Stimulated activated CD4-positive, alpha-beta T cell treated with anti-CD3 and anti-CD28 coated beads, Interleukin-12 subunit alpha, Interleukin-12 subunit beta, amount 100 ng/mL, for 4 hours (primary cell): ENCODE results near the gene TMPRSS11E.
A peak's percentile ranks its signal among the peaks of the same experiment; 100 is the strongest.
"Not testable (repeated sequence)": the region's sequence is repeated elsewhere in the genome, so short reads cannot be mapped to it uniquely, and the experiment has no call there.

Source experiments
- DNase-seq: peaks from one replicate; pipeline ENCODE4 v3.0.0-alpha.2; 2020

TMPRSS11E gene

DNA sequence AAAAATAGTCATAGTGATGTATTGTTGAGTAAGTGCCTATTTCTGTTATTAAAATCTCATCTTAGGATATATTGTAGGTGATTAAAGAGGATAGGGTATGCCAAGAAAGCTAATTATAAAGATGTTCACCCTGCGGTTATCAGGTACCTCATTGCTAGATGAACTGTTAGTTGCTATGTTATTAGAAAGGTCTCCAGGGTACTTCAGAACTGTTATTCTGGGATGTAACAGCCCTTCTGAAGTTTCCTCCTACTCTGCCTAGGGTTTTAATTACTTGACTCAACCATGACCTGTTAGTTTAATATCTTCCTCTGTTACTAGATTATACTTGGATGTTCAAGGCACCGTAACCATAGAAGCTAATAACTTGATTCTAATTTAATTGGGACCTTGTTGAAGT is 15.4 kb downstream of the TMPRSS11E start:
- DNase-seq: no peak

DNA sequence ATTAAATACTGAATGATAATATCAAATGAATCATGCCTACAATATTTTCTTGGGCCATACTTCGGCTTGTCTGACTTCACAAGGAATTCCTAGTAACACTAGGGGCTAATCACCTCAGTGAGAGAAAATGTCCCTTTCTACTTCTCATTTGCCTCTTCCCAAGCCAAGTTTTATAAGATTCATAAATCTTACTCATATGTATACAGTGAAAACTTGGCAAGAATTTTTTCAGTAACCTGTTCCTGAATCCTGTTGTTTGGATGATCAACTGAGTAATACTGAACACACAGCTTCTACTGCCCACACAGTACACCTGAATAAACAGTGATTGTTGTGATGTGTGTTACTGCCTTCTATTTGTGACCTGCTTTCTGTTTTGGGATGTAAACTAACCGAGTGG is 16.5 kb downstream of the TMPRSS11E start:
- no peak for DNase-seq

DNA sequence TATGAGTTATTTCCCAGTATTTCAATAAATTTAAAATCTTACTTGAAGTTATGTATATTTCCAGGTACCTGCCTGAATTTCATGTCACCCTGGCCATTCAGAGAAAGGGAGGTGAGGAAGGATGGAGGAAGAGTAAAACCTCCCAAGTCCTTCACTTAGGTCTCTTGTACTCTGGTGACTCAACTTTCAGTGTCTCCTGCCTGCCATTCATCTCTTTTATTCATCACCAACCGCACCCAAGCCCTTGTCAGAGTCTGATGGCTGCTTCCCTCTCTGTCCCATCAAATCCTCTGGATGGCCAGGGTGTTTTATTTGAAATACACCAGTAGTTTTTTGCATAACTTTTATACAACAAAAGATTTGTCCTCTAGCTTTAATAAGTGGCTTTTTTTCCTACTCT is 17.8 kb downstream of the TMPRSS11E start:
- DNase-seq: no peak

DNA sequence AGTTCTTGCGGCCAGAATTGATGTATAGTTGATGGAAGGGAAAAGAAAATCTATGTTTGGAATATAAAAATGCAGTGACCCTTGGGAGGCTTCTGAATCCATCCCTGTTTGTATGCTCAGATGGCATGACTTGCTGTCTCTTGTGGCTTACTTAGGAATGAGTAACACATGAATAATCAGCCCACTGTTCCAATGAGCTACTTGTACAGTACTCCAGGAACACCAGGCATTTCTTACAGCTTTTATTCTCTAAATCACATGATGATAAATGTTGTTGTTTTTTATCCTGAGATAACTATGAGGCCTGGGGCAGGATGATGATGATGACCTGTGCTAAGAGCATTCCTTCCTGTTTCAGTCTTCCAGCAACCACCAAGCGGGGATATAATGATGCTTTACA is 18.9 kb downstream of the TMPRSS11E start:
- DNase-seq: no peak

DNA sequence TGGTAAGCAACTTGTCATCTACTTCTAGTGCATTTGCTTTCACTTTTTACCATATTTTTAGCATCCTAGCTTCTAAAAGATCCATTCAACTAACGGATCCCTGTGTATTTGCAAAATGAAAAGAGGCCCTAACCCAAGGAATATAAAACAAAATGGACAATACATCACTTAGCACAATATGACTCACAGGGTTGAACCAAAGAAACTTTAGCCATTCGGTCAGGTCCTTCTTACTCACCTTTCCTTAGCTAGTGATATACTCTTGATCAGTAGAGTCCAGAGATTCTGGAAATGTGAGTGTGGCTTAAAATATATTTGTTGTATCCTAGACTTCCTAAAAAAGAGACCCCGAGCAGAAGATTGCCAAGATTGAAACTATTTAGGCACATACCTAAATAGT is 19.5 kb downstream of the TMPRSS11E start:
- DNase-seq: no peak

DNA sequence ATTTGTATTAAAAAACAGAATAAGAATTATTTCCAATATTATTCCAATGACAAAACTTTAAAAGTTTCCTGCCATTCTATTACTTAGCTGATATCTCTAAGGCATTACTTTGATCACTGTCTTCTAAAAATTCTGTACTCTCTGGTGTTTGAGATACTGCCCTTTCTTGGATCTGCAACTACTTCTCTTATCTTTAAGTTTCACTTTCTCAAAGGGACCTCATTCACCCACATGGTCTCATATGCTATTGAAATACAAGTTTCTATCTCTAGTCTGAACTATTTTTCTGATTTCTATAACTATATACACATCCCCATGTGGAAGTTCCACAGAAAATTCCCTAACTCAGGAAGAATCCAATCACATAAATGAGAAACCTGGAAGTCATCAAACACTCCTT is 22.2 kb downstream of the TMPRSS11E start:
- DNase-seq: no peak

DNA sequence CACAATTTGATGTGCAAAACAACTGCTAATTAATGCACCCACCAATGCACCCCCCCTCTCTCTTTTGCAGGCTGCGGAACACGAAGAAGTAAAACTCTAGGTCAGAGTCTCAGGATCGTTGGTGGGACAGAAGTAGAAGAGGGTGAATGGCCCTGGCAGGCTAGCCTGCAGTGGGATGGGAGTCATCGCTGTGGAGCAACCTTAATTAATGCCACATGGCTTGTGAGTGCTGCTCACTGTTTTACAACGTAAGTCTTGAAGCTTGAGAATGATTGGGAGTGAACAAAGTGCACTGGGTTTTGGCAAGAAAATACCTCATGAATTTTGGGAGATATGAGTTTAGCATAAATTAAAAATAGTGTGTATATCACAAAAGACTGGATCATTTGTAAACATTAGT is 28.9 kb downstream of the TMPRSS11E start:
- no peak for DNase-seq

DNA sequence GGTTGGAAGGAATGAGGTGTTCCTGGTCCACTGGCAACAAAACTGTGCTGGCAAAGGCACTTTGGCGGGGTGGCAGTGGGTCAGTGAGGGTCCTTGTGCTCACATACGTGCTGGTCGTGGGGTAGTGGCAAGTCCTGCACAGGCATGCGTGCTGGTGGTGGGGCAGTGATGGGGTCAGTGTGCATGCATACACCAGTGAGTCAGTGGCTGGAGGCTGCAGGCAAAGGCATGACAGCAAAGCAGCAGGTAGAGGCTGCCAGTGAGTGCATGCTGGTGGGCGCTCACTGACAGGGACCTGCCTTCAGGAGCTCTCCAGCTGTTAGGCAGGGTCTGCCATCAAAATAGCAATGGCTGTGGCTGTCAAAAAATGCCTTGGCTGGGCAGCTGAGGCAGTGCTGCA is 42.1 kb downstream of the TMPRSS11E start:
- DNase-seq: no peak

DNA sequence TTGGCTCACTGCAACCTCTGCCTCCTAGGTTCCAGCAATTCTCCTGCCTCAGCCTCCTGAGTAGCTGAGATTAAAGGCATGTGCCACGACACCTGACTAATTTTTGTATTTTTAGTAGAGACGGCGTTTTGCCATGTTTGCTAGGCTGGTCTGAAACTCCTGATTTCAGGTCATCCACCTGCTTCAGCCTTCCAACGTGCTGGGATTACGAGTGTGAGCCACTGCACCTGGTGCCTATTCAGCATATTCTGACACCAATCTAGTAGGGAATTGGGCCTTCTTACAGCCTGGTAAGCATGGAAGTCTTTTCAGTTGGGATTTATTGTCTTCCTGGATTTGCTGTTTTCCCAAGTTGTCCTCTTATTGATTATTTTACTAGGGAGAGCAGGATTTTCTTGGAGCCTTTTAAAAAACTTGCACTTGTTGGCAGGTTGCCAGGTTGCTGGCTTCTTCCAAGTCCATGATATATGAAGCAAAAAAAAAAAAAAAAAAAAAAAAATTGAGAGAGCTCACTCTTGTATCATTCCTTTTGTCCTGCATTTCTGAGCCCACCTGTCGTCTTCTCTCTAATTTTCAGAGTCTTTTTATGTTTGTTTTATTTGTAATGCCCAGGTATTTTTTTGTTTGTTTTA is 43.7 kb downstream of the TMPRSS11E start:
- DNase-seq: no peak

DNA sequence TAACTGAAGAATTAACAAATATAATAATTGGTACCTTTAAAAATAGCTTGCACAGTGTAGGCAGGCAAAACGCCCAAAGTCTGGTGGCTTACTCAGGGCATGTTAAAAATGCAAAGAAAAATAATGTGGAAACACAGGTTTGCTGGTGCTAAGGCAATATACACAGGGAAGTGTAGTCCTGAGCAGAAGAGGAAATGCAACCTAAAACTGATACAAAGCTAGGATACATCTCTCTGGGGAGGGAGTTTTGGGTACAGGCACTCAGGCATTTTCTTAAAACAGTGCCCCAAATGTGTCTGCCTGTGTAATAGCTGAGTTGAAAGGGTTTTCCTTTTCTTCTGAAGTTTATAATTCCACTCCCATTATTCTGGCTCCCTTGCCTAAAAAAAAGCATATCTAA is 47.4 kb downstream of the TMPRSS11E start:
- DNase-seq: no peak

DNA sequence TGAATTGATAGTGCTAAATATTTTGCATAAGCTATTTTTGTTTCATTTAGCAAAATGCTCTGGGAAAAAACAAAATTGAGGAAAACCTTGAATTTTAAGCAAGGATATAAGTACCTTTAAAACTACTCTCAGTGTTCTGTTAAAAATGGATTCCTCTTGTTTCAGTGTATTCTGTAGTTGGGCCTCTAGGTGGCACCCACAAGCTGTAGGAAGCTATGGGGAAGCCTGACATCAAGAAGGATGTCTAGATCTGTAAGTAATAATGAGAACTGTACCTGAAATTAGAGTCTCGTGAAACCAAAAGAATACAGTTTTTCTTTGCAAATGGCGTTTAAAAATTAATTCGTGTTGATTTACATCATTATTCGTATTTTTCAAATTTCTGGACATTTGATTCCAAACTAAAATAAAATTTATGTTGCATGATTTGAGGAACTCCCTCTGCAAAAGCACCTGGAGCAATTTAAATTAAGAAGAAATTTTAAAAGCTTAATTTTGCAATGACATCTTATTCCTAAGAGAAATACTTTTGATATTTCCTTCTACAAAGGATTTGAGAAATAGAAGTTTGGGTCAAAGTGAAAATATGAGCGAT is 51.2 kb downstream of the TMPRSS11E start:
- peak; percentile 41 for DNase-seq

DNA sequence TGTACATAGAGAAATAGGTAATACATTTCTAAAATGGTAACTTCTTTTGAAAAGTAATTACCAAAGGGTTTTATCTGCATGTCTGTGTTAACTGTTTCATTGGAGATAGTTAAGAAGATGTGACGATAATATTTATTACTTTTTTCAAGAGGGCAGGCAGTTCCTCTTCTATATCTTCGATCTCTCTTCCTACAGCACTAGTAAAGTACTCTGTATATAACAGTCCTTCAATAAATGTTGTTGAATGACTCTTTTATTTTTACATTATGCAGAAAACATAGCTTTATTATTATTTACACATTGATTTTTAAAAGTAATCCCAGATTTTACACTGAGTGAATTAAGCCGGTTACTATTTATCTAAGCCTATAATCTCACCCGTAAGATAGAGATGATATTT is 51.8 kb downstream of the TMPRSS11E start:
- no peak for DNase-seq

DNA sequence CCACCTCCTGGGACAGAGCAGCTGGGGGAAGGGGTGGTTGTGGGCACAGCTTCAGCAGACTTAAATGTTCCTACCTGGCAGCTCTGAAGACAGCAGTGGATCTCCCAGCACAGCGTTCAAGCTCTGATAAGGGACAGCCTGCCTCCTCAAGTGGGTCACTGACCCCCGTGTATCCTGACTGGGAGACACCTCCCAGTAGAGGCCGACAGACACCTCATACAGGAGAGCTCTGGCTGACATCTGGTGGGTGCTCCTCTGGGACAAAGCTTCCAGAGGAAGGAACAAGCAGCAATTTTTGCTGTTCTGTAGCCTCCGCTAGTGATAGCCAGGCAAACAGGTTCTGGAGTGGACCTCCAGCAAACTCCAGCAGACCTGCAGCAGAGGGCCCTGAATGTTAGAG is 56.2 kb downstream of the TMPRSS11E start:
- DNase-seq: not testable (repeated sequence)

DNA sequence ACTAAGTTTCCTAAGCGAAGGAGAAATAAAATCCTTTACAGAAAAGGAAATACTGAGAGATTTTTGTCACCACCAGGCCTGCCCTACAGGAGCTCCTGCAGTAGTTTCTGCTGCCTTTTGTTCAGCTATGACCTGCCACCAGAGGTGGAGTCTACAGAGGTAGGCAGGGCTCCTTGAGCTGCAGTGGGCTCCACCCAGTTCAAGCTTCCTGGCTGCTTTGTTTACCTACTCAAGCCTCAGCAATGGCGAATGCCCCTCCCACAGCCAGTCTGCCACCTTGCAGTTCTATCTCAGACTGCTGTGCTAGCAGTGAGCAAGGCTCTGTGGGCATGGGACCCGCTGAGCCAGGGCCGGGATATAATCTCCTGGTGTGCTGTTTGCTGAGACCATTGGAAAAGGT is 57.6 kb downstream of the TMPRSS11E start:
- not testable (repeated sequence) for DNase-seq

DNA sequence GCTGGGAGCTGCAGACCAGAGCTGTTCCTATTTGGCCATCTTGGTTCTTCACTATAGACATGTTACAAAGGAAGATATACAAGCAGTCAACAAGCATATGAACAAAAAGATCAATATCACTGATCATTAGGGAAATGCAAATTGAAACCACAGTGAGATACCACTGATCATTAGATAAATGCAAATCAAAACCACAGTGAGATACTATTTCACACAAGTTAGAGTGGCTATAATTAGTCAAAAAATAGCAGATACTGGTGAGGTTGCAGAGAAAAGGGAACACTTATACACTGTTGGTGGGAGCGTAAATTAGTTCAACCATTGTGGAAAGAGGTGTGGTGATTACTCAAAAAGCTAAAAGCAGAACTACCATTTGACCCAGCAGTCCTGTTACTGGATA is 58.2 kb downstream of the TMPRSS11E start:
- not testable (repeated sequence) for DNase-seq

DNA sequence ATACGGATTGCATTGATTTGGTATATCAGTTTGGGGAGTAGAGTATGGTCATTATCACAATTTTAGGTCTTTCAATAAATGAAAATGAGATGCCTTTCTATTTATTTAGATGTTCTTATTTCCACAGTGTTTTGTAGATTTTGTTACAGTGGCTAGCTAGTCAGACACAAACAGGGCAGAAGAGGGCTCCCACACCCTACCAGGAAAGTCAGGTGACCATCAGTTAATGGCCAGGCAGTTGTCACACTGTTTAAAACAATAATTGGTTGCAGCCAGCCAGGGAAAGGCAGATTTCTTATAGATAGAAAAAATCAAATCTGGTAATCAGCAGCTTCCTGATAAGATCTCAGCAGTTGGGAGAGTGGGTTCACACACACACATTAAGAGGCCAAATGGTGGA is 71.6 kb downstream of the TMPRSS11E start:
- DNase-seq: no peak

DNA sequence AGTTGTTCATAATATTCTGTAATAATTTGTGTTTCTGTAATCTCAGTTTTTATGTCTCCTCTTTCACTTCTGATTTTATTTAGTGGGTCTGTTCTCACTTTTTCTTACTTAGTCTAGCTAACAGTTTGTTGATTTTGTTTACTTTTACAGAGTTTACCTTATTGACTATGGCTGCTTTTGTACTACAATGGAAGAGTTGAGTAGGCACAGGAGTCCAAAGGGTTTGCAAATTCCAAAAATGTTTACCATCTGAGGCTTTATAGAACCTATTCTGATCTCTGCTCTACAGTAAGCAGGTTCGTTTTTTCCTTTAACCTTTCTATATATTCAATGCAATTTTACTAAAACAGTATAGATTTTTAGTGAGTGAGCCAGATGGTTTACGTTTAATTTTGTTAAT is 73.7 kb downstream of the TMPRSS11E start:
- no peak for DNase-seq

DNA sequence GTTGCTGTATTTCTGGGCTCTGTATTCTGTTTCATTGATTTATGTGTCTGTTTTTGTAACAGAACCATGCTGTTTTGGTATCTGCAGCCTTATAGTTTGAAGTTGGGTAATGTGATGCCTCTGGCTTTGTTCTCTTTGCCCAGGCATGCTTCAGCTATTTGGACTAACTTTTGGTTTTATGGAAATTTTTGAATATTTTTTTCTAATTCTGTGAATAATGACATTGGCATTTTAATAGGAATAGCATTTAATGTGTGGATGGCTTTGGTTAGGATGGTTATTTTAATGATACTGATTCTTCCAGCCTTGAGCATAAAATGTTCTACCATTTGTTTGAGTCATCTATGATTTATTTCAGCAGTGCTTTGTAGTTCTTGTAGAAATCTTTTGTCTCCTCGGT is 75.0 kb downstream of the TMPRSS11E start:
- not testable (repeated sequence) for DNase-seq

DNA sequence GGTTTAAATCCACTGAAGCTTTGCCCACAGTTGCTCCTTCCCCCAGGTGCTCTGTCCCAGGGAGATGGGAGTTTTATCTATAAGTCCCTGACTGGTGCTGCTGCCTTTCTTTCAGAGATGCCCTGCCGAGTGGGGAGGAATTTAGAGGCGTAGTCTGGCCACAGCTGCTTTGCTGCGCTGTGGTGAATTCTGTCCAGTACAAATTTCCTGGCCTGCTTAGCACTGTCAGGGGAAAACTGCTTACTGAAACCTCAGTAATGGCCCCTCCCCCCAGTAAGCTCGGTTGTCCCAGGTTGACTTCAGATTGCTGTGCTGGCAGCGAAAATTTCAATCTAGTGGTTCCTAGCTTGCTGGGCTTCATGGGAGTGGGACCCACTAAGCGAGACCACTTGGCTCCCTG is 88.7 kb downstream of the TMPRSS11E start:
- no peak for DNase-seq

DNA sequence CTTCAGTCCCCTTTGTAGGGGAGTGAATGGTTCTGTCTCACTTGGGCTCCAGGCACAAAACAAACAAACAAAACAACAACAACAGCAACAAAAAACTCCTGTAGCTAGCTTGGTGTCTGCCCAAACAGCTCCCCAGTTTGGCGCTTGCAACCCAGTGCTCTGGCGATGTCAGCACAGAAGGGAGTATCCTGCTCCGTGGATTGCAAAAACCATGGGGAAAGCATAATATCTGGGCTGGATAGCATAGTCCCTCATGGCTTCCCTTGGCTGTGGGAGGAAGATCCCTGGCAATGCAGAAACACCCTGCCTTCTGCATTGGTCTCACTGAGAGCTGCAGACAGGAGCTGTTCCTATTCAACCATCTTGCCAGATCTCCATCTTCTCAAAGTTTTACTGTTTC is 89.1 kb downstream of the TMPRSS11E start:
- no peak for DNase-seq

DNA sequence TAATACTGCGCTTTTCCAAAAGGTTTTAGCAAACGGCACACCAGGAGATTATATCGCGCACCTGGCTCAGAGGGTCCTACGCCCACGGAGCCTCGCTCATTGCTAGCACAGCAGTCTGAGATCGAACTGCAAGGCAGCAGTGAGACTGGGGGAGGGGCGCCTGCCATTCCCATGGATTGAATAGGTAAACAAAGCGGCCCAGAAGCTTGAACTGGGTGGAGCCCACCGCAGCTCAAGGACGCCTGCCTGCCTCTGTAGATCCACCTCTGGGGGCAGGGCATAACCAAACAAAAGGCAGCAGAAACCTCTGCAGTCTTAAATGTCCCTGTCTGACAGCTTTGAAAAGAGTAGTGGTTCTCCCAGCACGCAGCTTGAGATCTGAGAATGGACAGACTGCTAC is 95.5 kb downstream of the TMPRSS11E start:
- not testable (repeated sequence) for DNase-seq
